OCI-LY7 (cell line): ENCODE measurements around the gene IQSEC1. TPM values are rescaled to one million over a fixed set of nuclear protein-coding genes. Genes with fewer than 3 reads are reported as not detected.
A peak's percentile ranks its signal among the peaks of the same experiment; 100 is the strongest.

Source experiments
- BruUV-seq: library from RNA; stranded (reverse); fragments of 400-500 nt; replicated peaks from 2 replicates; lab custom pipeline; 2021; lab: Mats Ljungman, UMichigan
- CTCF ChIA-PET: fragments of 300-600 bp; sonication (Branson Sonifier 250); formaldehyde crosslinking; loops from one replicate; lab custom pipeline; 2022; ENCODE audit warnings: antibody characterized with exemption; ENCODE audit not compliant: unreplicated experiment; lab: Charles Lee
- POLR2A ChIA-PET: fragments of 300-600 bp; sonication (Branson Sonifier 250); formaldehyde crosslinking; loops from one replicate; lab custom pipeline; 2022; ENCODE audit warnings: antibody characterized with exemption; lab: Charles Lee
- DNase-seq: peaks from one replicate; pipeline ENCODE4 v3.0.0-alpha.2; 2015; ENCODE audit warnings: low spot score
- H2AFZ ChIP-seq: fragments of 200-600 bp; sonication (generic), shearing (Covaris generic); 2 replicates; pipeline ENCODE4 v1.6.1; 2014; ENCODE audit warnings: mild to moderate bottlenecking, antibody characterized with exemption, low read length, moderate library complexity
- H3K27ac ChIP-seq: fragments of 200-600 bp; sonication (generic); 2 replicates; pipeline ENCODE4 v1.5.1; 2014; ENCODE audit warnings: mixed run types, low read depth, mild to moderate bottlenecking, moderate library complexity, low read length, inconsistent platforms; ENCODE audit not compliant: poor library complexity, severe bottlenecking
- H3K36me3 ChIP-seq: fragments of 200-600 bp; sonication (generic); 2 replicates; pipeline ENCODE4 v1.6.1; 2014; ENCODE audit warnings: mild to moderate bottlenecking, antibody characterized with exemption, low read length, moderate library complexity, mixed read lengths; ENCODE audit not compliant: insufficient read depth
- H3K4me1 ChIP-seq: fragments of 200-600 bp; sonication (generic); 2 replicates; pipeline ENCODE4 v1.5.1; 2014; ENCODE audit warnings: mild to moderate bottlenecking, low read length; ENCODE audit not compliant: insufficient read depth, poor library complexity, severe bottlenecking
- H3K4me2 ChIP-seq: fragments of 200-600 bp; sonication (generic); 2 replicates; pipeline ENCODE4 v1.6.1; 2014; ENCODE audit warnings: mild to moderate bottlenecking, low read length
- H3K4me3 ChIP-seq: fragments of 200-600 bp; sonication (generic); 2 replicates; pipeline ENCODE4 v1.5.1; 2014; ENCODE audit warnings: mild to moderate bottlenecking, low read depth, low read length; ENCODE audit not compliant: poor library complexity, severe bottlenecking
- H3K79me2 ChIP-seq: fragments of 200-600 bp; sonication (generic); 2 replicates; pipeline ENCODE4 v1.6.1; 2016; ENCODE audit warnings: low read depth, mild to moderate bottlenecking, low read length, moderate library complexity, mixed read lengths; ENCODE audit not compliant: insufficient read depth
- H3K9me2 ChIP-seq: fragments of 200-600 bp; sonication (generic); 2 replicates; pipeline ENCODE4 v1.6.1; 2016; ENCODE audit warnings: mild to moderate bottlenecking, low read length, mixed read lengths; ENCODE audit not compliant: insufficient read depth
- H3K9me3 ChIP-seq: fragments of 200-600 bp; sonication (generic); 2 replicates; pipeline ENCODE4 v1.6.1; 2014; ENCODE audit warnings: mild to moderate bottlenecking, mixed run types, low read length, mixed read lengths
- H4K20me1 ChIP-seq: fragments of 200-600 bp; sonication (generic); 2 replicates; pipeline ENCODE4 v1.6.1; 2014; ENCODE audit warnings: mild to moderate bottlenecking, antibody characterized with exemption, low read length, moderate library complexity, mixed read lengths; ENCODE audit not compliant: insufficient read depth
- EZH2phosphoT487 ChIP-seq: fragments of 200-600 bp; sonication (generic); IDR thresholded peaks from 2 replicates; pipeline ENCODE4 v1.6.1; 2018; ENCODE audit warnings: low read depth, borderline replicate concordance, mild to moderate bottlenecking, mixed run types, antibody characterized with exemption, low read length, moderate library complexity, mixed read lengths
- intact Hi-C: fragments of 100-400 bp; cut with micrococcal nuclease; formaldehyde crosslinking; loops from one replicate; pipeline ENCODE4 v1.10.0; 2022; ENCODE audit not compliant: unreplicated experiment
- total RNA-seq, 2 experiments: library from RNA; depleted of rRNA in 1 of 2; stranded (reverse); fragments of >200 nt in 1 of 2; shearing (Covaris generic) in 1 of 2; gene quantifications; 2 replicates each; pipeline ENCODE4 v1.2.3, GENCODE V29; 2014 to 2022
- TF ChIP-seq, protein P1 (sequence below): fragments of 200-600 bp; sonication (generic); conservative IDR thresholded peaks from 2 replicates; pipeline ENCODE4 v1.5.1; 2014; ENCODE audit warnings: mild to moderate bottlenecking, antibody characterized with exemption, low read length, moderate library complexity, mixed read lengths

The IQSEC1 gene
- total RNA-seq, 2 experiments from 2014 or later, result 25.2 to 70.1 TPM

DNA sequence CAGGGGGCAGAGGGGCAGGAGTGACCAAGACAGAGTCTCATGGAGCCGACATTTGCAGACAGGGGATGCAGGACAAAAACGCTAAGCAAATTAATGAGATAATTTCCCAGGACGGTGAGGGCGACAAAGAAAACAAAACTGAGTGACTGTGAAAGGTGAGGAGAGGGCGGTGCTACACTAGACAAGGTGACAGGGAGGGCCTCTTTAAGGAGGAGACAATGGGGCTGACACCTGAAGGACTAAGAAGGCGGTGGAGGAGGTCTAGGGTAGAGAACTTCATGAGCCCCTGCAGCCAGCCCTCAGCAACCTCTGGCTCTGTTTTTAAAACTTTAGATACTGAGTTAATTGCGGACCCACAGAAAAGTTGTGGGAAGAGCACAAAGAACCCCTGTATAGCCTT lies 41.6 kb downstream of the IQSEC1 start:
- no peaks in the 10 kb centered on the region for H3K79me2 ChIP-seq
- H3K9me2 ChIP-seq, result no peaks in the 10 kb centered on the region
- no TSS peak for BruUV-seq
- H3K4me3 ChIP-seq, result no peak overlapping the region
- H2AFZ ChIP-seq, result no peak overlapping the region
- no peaks in the 10 kb centered on the region for H3K9me3 ChIP-seq
- 0 out of 2 replicates have a peak, but pooled peaks cover 3% of the 10 kb centered on the region for H4K20me1 ChIP-seq
- no peak overlapping the region for H3K4me2 ChIP-seq
- peaks cover 11% of the 10 kb centered on the region for H3K4me1 ChIP-seq
- H3K27ac ChIP-seq, result no peak overlapping the region
- no peak for DNase-seq
- ChIA-PET CTCF (no interaction called here), POLR2A (no interaction called here)
- peaks cover 13% of the 10 kb centered on the region; the same call in 1 of the 2 replicates for H3K36me3 ChIP-seq
- intact Hi-C loops, result no loop called here
- TF ChIP-seq, protein P1, sequence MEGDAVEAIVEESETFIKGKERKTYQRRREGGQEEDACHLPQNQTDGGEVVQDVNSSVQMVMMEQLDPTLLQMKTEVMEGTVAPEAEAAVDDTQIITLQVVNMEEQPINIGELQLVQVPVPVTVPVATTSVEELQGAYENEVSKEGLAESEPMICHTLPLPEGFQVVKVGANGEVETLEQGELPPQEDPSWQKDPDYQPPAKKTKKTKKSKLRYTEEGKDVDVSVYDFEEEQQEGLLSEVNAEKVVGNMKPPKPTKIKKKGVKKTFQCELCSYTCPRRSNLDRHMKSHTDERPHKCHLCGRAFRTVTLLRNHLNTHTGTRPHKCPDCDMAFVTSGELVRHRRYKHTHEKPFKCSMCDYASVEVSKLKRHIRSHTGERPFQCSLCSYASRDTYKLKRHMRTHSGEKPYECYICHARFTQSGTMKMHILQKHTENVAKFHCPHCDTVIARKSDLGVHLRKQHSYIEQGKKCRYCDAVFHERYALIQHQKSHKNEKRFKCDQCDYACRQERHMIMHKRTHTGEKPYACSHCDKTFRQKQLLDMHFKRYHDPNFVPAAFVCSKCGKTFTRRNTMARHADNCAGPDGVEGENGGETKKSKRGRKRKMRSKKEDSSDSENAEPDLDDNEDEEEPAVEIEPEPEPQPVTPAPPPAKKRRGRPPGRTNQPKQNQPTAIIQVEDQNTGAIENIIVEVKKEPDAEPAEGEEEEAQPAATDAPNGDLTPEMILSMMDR, result no peak
- no peak for TF ChIP-seq EZH2phosphoT487

DNA sequence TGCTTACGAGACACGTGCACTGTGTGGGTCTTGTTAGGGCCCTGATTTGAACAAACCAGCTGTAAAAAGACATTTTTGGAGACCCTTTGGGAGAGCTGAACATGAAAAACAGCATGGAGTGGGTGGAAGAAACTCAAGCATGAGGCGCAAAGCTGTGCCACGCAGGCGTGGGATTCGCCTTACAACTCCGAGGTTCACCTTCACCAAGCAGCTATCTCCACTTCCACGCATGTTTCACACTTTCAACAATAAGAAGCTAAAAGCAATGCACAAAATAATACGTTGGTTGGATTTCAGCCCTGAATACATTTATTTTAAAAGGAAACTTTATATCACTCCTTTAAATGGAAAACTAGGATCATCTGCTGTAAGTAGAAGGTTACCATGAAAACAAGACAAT lies 42.5 kb downstream of the IQSEC1 start:
- ChIA-PET POLR2A (interaction anchor here (0.9 to 1.3 kb wide), 3 partner anchors 9 to 16 kb away, joined by 4 to 6 read pairs (median 5); no protein-coding TSS in a partner anchor), CTCF (no interaction called here)
- intact Hi-C loops, result no loop called here
- Histone ChIP-seq H2AFZ (no peak overlapping the region), H3K27ac (no peak overlapping the region), H3K9me2 (no peaks in the 10 kb centered on the region), H3K9me3 (no peaks in the 10 kb centered on the region), H4K20me1 (0 out of 2 replicates have a peak, but pooled peaks cover 3% of the 10 kb centered on the region), H3K79me2 (no peaks in the 10 kb centered on the region), H3K36me3 (peaks cover 9% of the 10 kb centered on the region; the same call in 1 of the 2 replicates), H3K4me1 (peaks cover 11% of the 10 kb centered on the region), H3K4me2 (no peak overlapping the region), H3K4me3 (no peak overlapping the region)
- DNase-seq, result no peak
- no TSS peak for BruUV-seq
- TF ChIP-seq, protein P1, result no peak
- TF ChIP-seq EZH2phosphoT487, result no peak

DNA sequence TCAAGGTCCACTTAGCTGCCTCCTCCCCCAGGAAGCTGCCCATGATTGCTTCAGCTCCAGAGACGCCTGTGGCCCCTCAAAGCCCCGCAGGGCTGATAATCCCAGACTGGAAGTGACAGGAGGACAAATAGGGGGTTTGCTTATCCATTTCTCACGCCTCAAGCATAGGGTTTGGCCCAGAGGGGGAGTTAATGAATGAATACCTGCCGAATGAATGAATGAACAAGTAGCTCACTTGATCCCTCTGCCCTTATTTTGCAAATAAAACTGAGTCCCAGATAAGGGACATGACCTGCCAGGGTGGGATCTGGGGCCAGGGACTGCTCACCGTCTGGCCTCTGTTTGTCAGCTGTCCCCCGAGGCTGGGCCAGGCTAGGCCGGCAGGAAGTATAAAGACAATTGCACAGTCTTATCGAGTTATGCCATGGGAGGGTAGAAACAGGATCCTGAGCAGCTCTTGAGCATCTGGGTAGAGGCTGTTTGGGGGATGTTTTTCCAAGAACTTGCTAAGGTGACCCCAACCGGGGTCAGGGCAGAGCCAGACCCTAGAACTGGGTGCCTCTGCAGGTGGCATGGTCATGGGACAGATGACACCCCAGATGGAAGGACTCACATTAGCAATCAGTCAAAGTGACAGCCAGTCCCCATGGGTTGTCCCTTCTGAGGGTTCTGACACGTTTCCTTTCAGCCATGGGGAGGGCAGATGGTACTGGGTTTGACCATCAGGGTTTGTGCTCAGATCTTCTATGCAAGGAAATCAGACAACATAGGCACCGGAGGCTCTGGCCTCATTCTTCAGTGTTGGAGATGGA lies 45.0 kb downstream of the IQSEC1 start:
- ChIA-PET POLR2A (interaction anchor here (0.6 to 1.4 kb wide), 3 partner anchors 16 to 86 kb away, joined by 3 to 5 read pairs (median 3); no protein-coding TSS in a partner anchor), CTCF (no interaction called here)
- no TSS peak for BruUV-seq
- Histone ChIP-seq H3K27ac (no peak overlapping the region), H2AFZ (no peak overlapping the region), H3K9me3 (no peaks in the 10 kb centered on the region), H3K4me1 (peaks cover 19% of the 10 kb centered on the region), H4K20me1 (0 out of 2 replicates have a peak, but pooled peaks cover 3% of the 10 kb centered on the region), H3K79me2 (no peaks in the 10 kb centered on the region), H3K36me3 (0 out of 2 replicates have a peak, but pooled peaks cover 6% of the 10 kb centered on the region), H3K9me2 (no peaks in the 10 kb centered on the region), H3K4me2 (no peak overlapping the region), H3K4me3 (no peak overlapping the region)
- DNase-seq, result peak; percentile 30
- TF ChIP-seq, protein P1, result no peak
- TF ChIP-seq EZH2phosphoT487, result no peak
- intact Hi-C loops, result loop anchor here (10.0 kb wide), 1 partner anchor 1297 kb away; no protein-coding TSS in a partner anchor
